HG03159 (cell line): ENCODE data around the gene KLHL22.

Experiments
- ATAC-seq: cut with Tn5 transposase; IDR thresholded peaks from one replicate; pipeline ENCODE4 v1.9.1; 2021; ENCODE audit warnings: mild to moderate bottlenecking, moderate library complexity; ENCODE audit not compliant: unreplicated experiment

KLHL22 gene

GRCh38 chr22:20434773-20435172, 60.8 kb downstream of the KLHL22 start:
- ATAC-seq: no peak

- ATAC-seq: no peak
Measured at GRCh38 chr22:20434264-20434751, 61.3 kb downstream of the KLHL22 start.

- no peak for ATAC-seq
Measured at GRCh38 chr22:20433686-20434241, 61.8 kb downstream of the KLHL22 start.

- no peak for ATAC-seq
Measured at GRCh38 chr22:20433191-20433590, 62.4 kb downstream of the KLHL22 start.

GRCh38 chr22:20432244-20432686, 63.3 kb downstream of the KLHL22 start:
- no peak for ATAC-seq

GRCh38 chr22:20431511-20432192, 63.9 kb downstream of the KLHL22 start:
- ATAC-seq: no peak

GRCh38 chr22:20430720-20431510, 64.7 kb downstream of the KLHL22 start:
- no peak for ATAC-seq

GRCh38 chr22:20430101-20430719, 65.4 kb downstream of the KLHL22 start:
- ATAC-seq: no peak

GRCh38 chr22:20429254-20430100, 66.1 kb downstream of the KLHL22 start:
- ATAC-seq: no peak

- no peak for ATAC-seq
Measured at GRCh38 chr22:20428496-20429253, 66.9 kb downstream of the KLHL22 start.

GRCh38 chr22:20427945-20428417, 67.6 kb downstream of the KLHL22 start:
- no peak for ATAC-seq

GRCh38 chr22:20427104-20427944, 68.3 kb downstream of the KLHL22 start:
- ATAC-seq: no peak

- ATAC-seq: no peak
Measured at GRCh38 chr22:20426259-20426615, 69.4 kb downstream of the KLHL22 start.

- no peak for ATAC-seq
Measured at GRCh38 chr22:20425566-20426258, 69.9 kb downstream of the KLHL22 start.

- ATAC-seq: no peak
Measured at GRCh38 chr22:20424932-20425565, 70.5 kb downstream of the KLHL22 start.

GRCh38 chr22:20424568-20424931, 71.0 kb downstream of the KLHL22 start:
- ATAC-seq: no peak

GRCh38 chr22:20423906-20424551, 71.6 kb downstream of the KLHL22 start:
- ATAC-seq: no peak
